ENCODE data around the gene TSHZ3.

GRCh38 chr19:31271306-31271911 lies 77.8 kb downstream of the TSHZ3 start:
- TF ChIP-seq POLR2A (IDR thresholded peaks at IDR 0.05) (no peak), CTCF (IDR thresholded peaks at IDR 0.05) (no peak)
